Liver (tissue), 9 donors: ENCODE measurements around the gene FREY1. TPM values are rescaled to one million over a fixed set of nuclear protein-coding genes. Genes with fewer than 3 reads are reported as not detected.

Source experiments
- DNase-seq: peaks from one replicate; pipeline ENCODE4 v3.0.0-alpha.2; 2017; ENCODE audit warnings: low spot score
- H3K27ac ChIP-seq, 2 donors: one replicate each; pipeline ENCODE4 v1.7.0; 2013; ENCODE audit warnings: inconsistent platforms in 2 of 2, low read length in 2 of 2, control low read depth in 1 of 2, low read depth in 1 of 2, mild to moderate bottlenecking in 1 of 2
- H3K27me3 ChIP-seq, 4 donors: one replicate each; pipeline versions ENCODE4 v1.6.1 to v1.7.0; 2013; ENCODE audit warnings: low read length in 3 of 4, inconsistent platforms in 1 of 4, mild to moderate bottlenecking in 1 of 4, moderate library complexity in 1 of 4; ENCODE audit not compliant: control insufficient read depth in 4 of 4, insufficient read depth in 4 of 4
- H3K36me3 ChIP-seq, 4 donors: one replicate each; pipeline versions ENCODE4 v1.6.1 to v1.7.0; 2013; ENCODE audit warnings: low read length in 3 of 4, mild to moderate bottlenecking in 3 of 4, low read depth in 1 of 4, moderate library complexity in 1 of 4; ENCODE audit not compliant: control insufficient read depth in 4 of 4, insufficient read depth in 3 of 4
- H3K4me1 ChIP-seq, 4 donors: one replicate each; pipeline versions ENCODE4 v1.6.1 to v1.7.0; 2013; ENCODE audit warnings: low read length in 3 of 4, mild to moderate bottlenecking in 3 of 4, moderate library complexity in 1 of 4; ENCODE audit not compliant: control insufficient read depth in 4 of 4, insufficient read depth in 4 of 4
- H3K4me3 ChIP-seq, 3 donors: one replicate each; pipeline versions ENCODE4 v1.6.1 to v1.7.0; 2013; ENCODE audit warnings: low read length in 3 of 3, control low read depth in 1 of 3, low read depth in 1 of 3, mild to moderate bottlenecking in 1 of 3
- H3K9ac ChIP-seq, 2 donors: one replicate each; pipeline ENCODE4 v1.7.0; 2013; ENCODE audit warnings: low read length in 2 of 2, mild to moderate bottlenecking in 2 of 2, moderate library complexity in 2 of 2, control low read depth in 1 of 2, low read depth in 1 of 2
- H3K9me3 ChIP-seq, 4 donors: one replicate each; pipeline versions ENCODE4 v1.6.1 to v1.7.0; 2013; ENCODE audit warnings: low read length in 3 of 4; ENCODE audit not compliant: control insufficient read depth in 4 of 4
- ATF3 ChIP-seq: IDR thresholded peaks from 2 replicates; pipeline ENCODE4 v1.6.1; 2016; ENCODE audit warnings: antibody characterized with exemption
- CTCF ChIP-seq: fragments of 150-350 bp; IDR thresholded peaks from 2 replicates; pipeline ENCODE4 v1.5.1; 2017; ENCODE audit warnings: improper control_type of control experiment, low read depth, low read length; ENCODE audit not compliant: missing input control
- EGR1 ChIP-seq, 2 donors: IDR thresholded peaks; 2 replicates each; pipeline ENCODE4 v1.6.1; 2016 to 2018; ENCODE audit warnings: antibody characterized with exemption in 2 of 2, low read depth in 2 of 2
- FOXA1 ChIP-seq: IDR thresholded peaks from 2 replicates; pipeline ENCODE4 v1.6.1; 2016; ENCODE audit warnings: antibody characterized with exemption
- FOXA2 ChIP-seq: IDR thresholded peaks from 2 replicates; pipeline ENCODE4 v1.6.1; 2016; ENCODE audit warnings: antibody characterized with exemption
- GABPA ChIP-seq, 2 donors: IDR thresholded peaks in 1 of 2; conservative IDR thresholded peaks in 1 of 2; 2 replicates each; pipeline ENCODE4 v1.6.1; 2016; ENCODE audit warnings: antibody characterized with exemption in 2 of 2, mild to moderate bottlenecking in 1 of 2, moderate library complexity in 1 of 2
- HNF4A ChIP-seq, 2 donors: conservative IDR thresholded peaks; 2 replicates each; pipeline ENCODE4 v1.6.1; 2016; ENCODE audit warnings: antibody characterized with exemption in 2 of 2, mild to moderate bottlenecking in 2 of 2
- HNF4G ChIP-seq: IDR thresholded peaks from 2 replicates; pipeline ENCODE4 v1.6.1; 2016; ENCODE audit warnings: antibody characterized with exemption
- JUND ChIP-seq, 2 donors: IDR thresholded peaks; 2 replicates each; pipeline ENCODE4 v1.6.1; 2016; ENCODE audit warnings: antibody characterized with exemption in 2 of 2
- MAX ChIP-seq: IDR thresholded peaks from 2 replicates; pipeline ENCODE4 v1.6.1; 2016; ENCODE audit warnings: antibody characterized with exemption
- NR2F2 ChIP-seq: IDR thresholded peaks from 2 replicates; pipeline ENCODE4 v1.6.1; 2016; ENCODE audit warnings: antibody characterized with exemption
- RAD21 ChIP-seq, 2 donors: IDR thresholded peaks; 2 replicates each; pipeline ENCODE4 v1.6.1; 2016; ENCODE audit warnings: antibody characterized with exemption in 2 of 2, mild to moderate bottlenecking in 2 of 2
- REST ChIP-seq: IDR thresholded peaks from 2 replicates; pipeline ENCODE4 v1.6.1; 2016; ENCODE audit warnings: antibody characterized with exemption, mild to moderate bottlenecking
- RXRA ChIP-seq, 2 donors: IDR thresholded peaks; 2 replicates each; pipeline ENCODE4 v1.6.1; 2017 to 2018; ENCODE audit warnings: antibody characterized with exemption in 2 of 2, mild to moderate bottlenecking in 1 of 2
- SP1 ChIP-seq: IDR thresholded peaks from 2 replicates; pipeline ENCODE4 v1.6.1; 2018; ENCODE audit warnings: antibody characterized with exemption, mild to moderate bottlenecking
- TAF1 ChIP-seq: conservative IDR thresholded peaks from 2 replicates; pipeline ENCODE4 v1.6.1; 2016; ENCODE audit warnings: antibody characterized with exemption, mild to moderate bottlenecking
- YY1 ChIP-seq: IDR thresholded peaks from 2 replicates; pipeline ENCODE4 v1.6.1; 2016; ENCODE audit warnings: antibody characterized with exemption, mild to moderate bottlenecking
- ZBTB33 ChIP-seq: IDR thresholded peaks from 2 replicates; pipeline ENCODE4 v1.6.1; 2016; ENCODE audit warnings: antibody characterized with exemption
- WGBS: extraction: QIAGEN DNeasy Blood & Tissue Kit; methylation state at CpG from one replicate; pipeline ENCODE4 v1.1.7; 2013; 5-methylcytosine and 5-hydroxymethylcytosine counted together
- polyA plus RNA-seq, 2 donors: library from polyadenylated mRNA; stranded (reverse) in 1 of 2; unstranded in 1 of 2; fragments of 200-250 nt in 1 of 2; fragments of >200 nt in 1 of 2; fragmentation: Nextera tagmentation in 1 of 2; extraction: Ambion mirVana in 1 of 2; gene quantifications; one replicate each; pipeline versions ENCODE4 v1.2.1 to v1.2.3, GENCODE V29; 2013 to 2015
- total RNA-seq, 2 donors: library from RNA; depleted of rRNA; stranded (reverse); fragments of >200 nt; gene quantifications; one replicate each; pipeline ENCODE4 v1.2.3, GENCODE V29; 2014
- donor health status: healthy.
- donor health status: healthy.
- donor health status: healthy.
- donor health status: healthy.
- donor health status: healthy.

Gene FREY1
- total and polyA plus RNA-seq, 4 donors = 0.18 to 2.1 (median 0.75) TPM; not detected in 1

GRCh38 chr11:45928535-45929215 is 21.6 kb upstream of the FREY1 start (continued):
- TF ChIP-seq EGR1 (IDR thresholded peaks at IDR 0.05; ENCODE audit: low read depth in 2 of 2) (no peak), CTCF (no peak), RXRA (IDR thresholded peaks at IDR 0.05) (no peak), FOXA2 (no peak), TAF1 (no peak)

GRCh38 chr11:45927684-45928413 is 20.8 kb upstream of the FREY1 start:
- TF ChIP-seq TAF1 (no peak), JUND (IDR thresholded peaks at IDR 0.05) (no peak), ZBTB33 (no peak), NR2F2 (no peak), ATF3 (no peak), GABPA (IDR thresholded peaks at IDR 0.05 in 1 of 2, conservative IDR thresholded peaks at IDR 0.05 in 1 of 2) (no peak), RXRA (IDR thresholded peaks at IDR 0.05) (no peak), REST (no peak), EGR1 (IDR thresholded peaks at IDR 0.05; ENCODE audit: low read depth in 2 of 2) (no peak), FOXA1 (no peak), HNF4A (conservative IDR thresholded peaks at IDR 0.05) (no peak), MAX (no peak), SP1 (no peak), HNF4G (no peak), CTCF (no peak), FOXA2 (no peak), YY1 (no peak), RAD21 (IDR thresholded peaks at IDR 0.05) (no peak)
- Histone ChIP-seq H3K9me3 (no peaks in the 10 kb centered on the region), H3K27ac (no peak overlapping the region), H3K4me1 (peaks cover 0 to 2% (median under 1%) of the 10 kb centered on the region in 4 donors), H3K9ac (no peak overlapping the region), H3K36me3 (peaks cover 0 to 1% (median 0%) of the 10 kb centered on the region in 4 donors), H3K4me3 (no peak overlapping the region), H3K27me3 (no peaks in the 10 kb centered on the region)
- DNase-seq = no peak
- 93% methylated on average over 27 of the region's 27 CpGs for WGBS
